Vagina (tissue), 2 donors: ENCODE data around the gene TBC1D10B.
"Not testable (repeated sequence)": the region's sequence is repeated elsewhere in the genome, so short reads cannot be mapped to it uniquely, and the experiment has no call there.

Experiments used
- POLR2AphosphoS5 ChIP-seq, 2 donors: sonication (generic); formaldehyde crosslinking; IDR thresholded peaks; one replicate each; pipeline ENCODE4 v1.9.0; 2017; ENCODE audit warnings: antibody characterized with exemption in 2 of 2, mild to moderate bottlenecking in 2 of 2, low read depth in 1 of 2; ENCODE audit not compliant: insufficient read depth in 1 of 2
- TF ChIP-seq, protein P1 (sequence below), 3 experiments: fragments of 450-650 bp in 2 of 3; fragments of 200-600 bp in 1 of 3; sonication (generic) in 1 of 3; IDR thresholded peaks; one replicate each; pipeline ENCODE4 v1.5.1; 2017 to 2019; ENCODE audit warnings: antibody characterized with exemption in 3 of 3, mild to moderate bottlenecking in 2 of 3, moderate library complexity in 2 of 3

DNA sequence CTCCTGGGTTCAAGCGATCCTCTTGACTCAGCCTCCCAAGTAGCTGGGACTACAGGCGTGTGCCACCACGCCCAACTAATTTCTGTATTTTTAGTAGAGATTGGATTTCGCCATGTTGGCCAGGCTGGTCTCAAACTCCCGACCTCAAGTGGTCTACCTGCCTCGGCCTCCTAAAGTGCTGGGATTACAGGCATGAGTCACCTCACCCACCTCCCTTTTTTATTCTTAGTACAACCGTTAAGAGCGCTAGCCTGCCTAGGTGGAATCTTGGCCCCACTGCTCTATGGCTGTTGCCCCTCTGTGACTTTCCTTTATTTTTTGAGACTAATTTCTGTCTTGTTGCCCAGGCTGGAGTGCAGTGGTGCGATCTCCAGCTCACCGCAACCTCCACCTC, 32.3 kb downstream of the TBC1D10B start:
- TF ChIP-seq, protein P1, sequence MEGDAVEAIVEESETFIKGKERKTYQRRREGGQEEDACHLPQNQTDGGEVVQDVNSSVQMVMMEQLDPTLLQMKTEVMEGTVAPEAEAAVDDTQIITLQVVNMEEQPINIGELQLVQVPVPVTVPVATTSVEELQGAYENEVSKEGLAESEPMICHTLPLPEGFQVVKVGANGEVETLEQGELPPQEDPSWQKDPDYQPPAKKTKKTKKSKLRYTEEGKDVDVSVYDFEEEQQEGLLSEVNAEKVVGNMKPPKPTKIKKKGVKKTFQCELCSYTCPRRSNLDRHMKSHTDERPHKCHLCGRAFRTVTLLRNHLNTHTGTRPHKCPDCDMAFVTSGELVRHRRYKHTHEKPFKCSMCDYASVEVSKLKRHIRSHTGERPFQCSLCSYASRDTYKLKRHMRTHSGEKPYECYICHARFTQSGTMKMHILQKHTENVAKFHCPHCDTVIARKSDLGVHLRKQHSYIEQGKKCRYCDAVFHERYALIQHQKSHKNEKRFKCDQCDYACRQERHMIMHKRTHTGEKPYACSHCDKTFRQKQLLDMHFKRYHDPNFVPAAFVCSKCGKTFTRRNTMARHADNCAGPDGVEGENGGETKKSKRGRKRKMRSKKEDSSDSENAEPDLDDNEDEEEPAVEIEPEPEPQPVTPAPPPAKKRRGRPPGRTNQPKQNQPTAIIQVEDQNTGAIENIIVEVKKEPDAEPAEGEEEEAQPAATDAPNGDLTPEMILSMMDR (IDR thresholded peaks at IDR 0.05), result not testable (repeated sequence)
- TF ChIP-seq POLR2AphosphoS5 (IDR thresholded peaks at IDR 0.05; ENCODE audit: insufficient read depth in 1 of 2, low read depth in 1 of 2), result not testable (repeated sequence)
